Keratinocyte (primary cell): Measurements from ENCODE around the gene TRAM2. TPM values are rescaled to one million over a fixed set of nuclear protein-coding genes. Genes with fewer than 3 reads are reported as not detected.

Experiments used
- DNase-seq: peaks from one replicate; pipeline ENCODE4 v3.0.0-alpha.2; 2011; ENCODE audit warnings: low read depth, missing footprints, low spot score
- FAIRE-seq: peaks from 2 replicates; lab custom pipeline; 2011; peaks lifted over from hg19 to GRCh38; lab: Jason Lieb, UNC
- H2AFZ ChIP-seq: 2 replicates; pipeline ENCODE4 v1.6.0; 2012; ENCODE audit warnings: low read length, control low read depth, inconsistent platforms; ENCODE audit not compliant: control insufficient read depth
- H3K27ac ChIP-seq: 2 replicates; pipeline ENCODE4 v1.5.1; 2011; ENCODE audit warnings: low read length; ENCODE audit not compliant: control insufficient read depth, insufficient read depth
- H3K27me3 ChIP-seq: 3 replicates; pipeline ENCODE4 v1.6.0; 2011; ENCODE audit warnings: low read length; ENCODE audit not compliant: control insufficient read depth, insufficient read depth; ENCODE audit errors: extremely low read depth
- H3K36me3 ChIP-seq, 2 experiments: 2 replicates in 1 of 2; 3 replicates in 1 of 2; pipeline ENCODE4 v1.5.1; 2011; ENCODE audit warnings: low read length in 2 of 2, mild to moderate bottlenecking in 1 of 2; ENCODE audit not compliant: control insufficient read depth in 2 of 2, insufficient read depth in 2 of 2; ENCODE audit errors: extremely low read depth in 1 of 2
- H3K4me1 ChIP-seq: 3 replicates; pipeline ENCODE4 v1.5.1; 2011; ENCODE audit warnings: low read length; ENCODE audit not compliant: control insufficient read depth, insufficient read depth; ENCODE audit errors: extremely low read depth
- H3K4me2 ChIP-seq: 3 replicates; pipeline ENCODE4 v1.6.0; 2011; ENCODE audit warnings: low read depth, low read length; ENCODE audit not compliant: control insufficient read depth, insufficient read depth; ENCODE audit errors: extremely low read depth
- H3K4me3 ChIP-seq, 3 experiments: fragments of 200-600 bp in 1 of 3; sonication (generic) in 1 of 3; 2 replicates in 2 of 3; 3 replicates in 1 of 3; pipeline ENCODE4 v1.5.1; 2011 to 2016; ENCODE audit warnings: low read length in 3 of 3, mild to moderate bottlenecking in 3 of 3, control low read depth in 2 of 3, inconsistent platforms in 1 of 3, low read depth in 1 of 3, mixed read lengths in 1 of 3, mixed run types in 1 of 3, moderate library complexity in 1 of 3; ENCODE audit not compliant: control insufficient read depth in 2 of 3, insufficient read depth in 2 of 3; ENCODE audit errors: extremely low read depth in 1 of 3
- H3K79me2 ChIP-seq: 2 replicates; pipeline ENCODE4 v1.6.0; 2012; ENCODE audit warnings: low read length; ENCODE audit not compliant: control insufficient read depth, insufficient read depth
- H3K9ac ChIP-seq: 3 replicates; pipeline ENCODE4 v1.6.0; 2011; ENCODE audit warnings: low read length; ENCODE audit not compliant: control insufficient read depth, insufficient read depth; ENCODE audit errors: extremely low read depth
- H3K9me1 ChIP-seq: 3 replicates; pipeline ENCODE4 v1.6.0; 2011; ENCODE audit warnings: low read length; ENCODE audit not compliant: control insufficient read depth, insufficient read depth; ENCODE audit errors: extremely low read depth
- H3K9me3 ChIP-seq: 2 replicates; pipeline ENCODE4 v1.5.1; 2012; ENCODE audit warnings: low read depth, low read length; ENCODE audit not compliant: control insufficient read depth
- H4K20me1 ChIP-seq: 3 replicates; pipeline ENCODE4 v1.6.0; 2011; ENCODE audit warnings: low read length; ENCODE audit not compliant: control insufficient read depth, insufficient read depth; ENCODE audit errors: extremely low read depth
- EZH2 ChIP-seq: IDR thresholded peaks from one replicate; pipeline ENCODE4 v1.6.1; 2012; ENCODE audit warnings: inconsistent platforms, mild to moderate bottlenecking, low read length, moderate library complexity
- dilution Hi-C: fragments of 300-500 bp; cut with MboI; formaldehyde crosslinking; loops from one replicate; pipeline ENCODE4 v1.7.0; 2020; ENCODE audit warnings: low sequenced_read_pairs; ENCODE audit not compliant: extremely low pct_ligation_motif_present
- polyA plus RNA-seq, 5 experiments: library from polyadenylated mRNA; depleted of rRNA in 3 of 5; stranded (reverse) in 3 of 5; stranded (forward) in 1 of 5; unstranded in 1 of 5; fragments of >200 nt; gene quantifications; 1 replicate in 1 of 5; 2 replicates in 3 of 5; 3 replicates in 1 of 5; pipeline versions ENCODE4 v1.2.1 to v1.2.3, GENCODE V29; 2011 to 2012; ENCODE audit warnings: missing spikeins in 2 of 5, low read depth in 1 of 5, low replicate concordance in 1 of 5
- TF ChIP-seq, protein P1 (sequence below), 3 experiments: IDR thresholded peaks in 1 of 3; conservative IDR thresholded peaks in 1 of 3; optimal IDR thresholded peaks in 1 of 3; 2 replicates in 2 of 3; 3 replicates in 1 of 3; pipeline versions ENCODE3 to v1.5.1; 2011; ENCODE audit warnings: low read length in 3 of 3, mild to moderate bottlenecking in 3 of 3, moderate library complexity in 2 of 3, control low read depth in 1 of 3, inconsistent platforms in 1 of 3; ENCODE audit not compliant: insufficient read depth in 2 of 3; ENCODE audit errors: extremely low read depth in 1 of 3

The TRAM2 gene
- polyA plus RNA-seq, 1 donor (not counting 4 experiments of a cell fraction or from before 2014, with no cell fraction given) = 9.2 TPM

DNA sequence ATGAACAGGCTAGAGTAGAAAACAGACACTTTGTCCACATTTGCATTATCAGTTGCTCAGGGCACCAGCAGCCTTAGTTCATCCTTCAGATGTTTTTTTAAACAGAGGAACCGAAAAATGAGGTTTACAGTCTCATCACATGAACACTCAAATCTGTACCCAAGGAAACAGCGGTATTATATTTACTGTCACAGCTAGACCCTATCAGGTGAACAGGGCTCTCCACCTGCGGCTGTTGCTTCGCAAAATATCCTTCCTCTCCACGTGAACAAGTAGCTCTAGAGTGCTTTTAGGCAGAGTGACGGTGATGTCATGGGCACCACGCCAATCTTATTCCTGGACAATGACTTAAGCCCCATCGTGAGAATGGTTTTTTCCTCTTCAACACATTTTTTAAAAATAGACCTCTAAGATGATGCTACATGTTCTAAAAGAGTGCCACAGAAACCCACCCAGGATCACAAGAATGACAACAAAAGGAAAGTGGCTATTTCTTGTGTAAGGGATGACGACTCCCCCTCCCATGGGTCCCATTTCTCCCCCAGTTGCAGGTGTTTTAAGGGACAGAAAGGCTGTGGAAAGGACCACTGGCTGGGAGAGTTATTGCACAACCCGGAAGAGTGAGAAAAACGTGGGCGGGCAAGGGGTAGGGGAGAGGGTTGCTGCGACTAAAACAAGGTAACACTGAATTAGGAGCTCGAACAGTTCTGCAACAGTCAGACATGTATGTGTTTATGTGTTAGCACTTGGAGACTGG is 79.0 kb downstream of the TRAM2 start:
- H3K79me2 ChIP-seq = no peaks in the 10 kb centered on the region
- H3K9me3 ChIP-seq = no peaks in the 10 kb centered on the region
- H4K20me1 ChIP-seq = no peaks in the 10 kb centered on the region
- no peak overlapping the region for H3K4me3 ChIP-seq
- FAIRE-seq (no peak), DNase-seq (no peak)
- no peak overlapping the region for H2AFZ ChIP-seq
- TF ChIP-seq, protein P1, sequence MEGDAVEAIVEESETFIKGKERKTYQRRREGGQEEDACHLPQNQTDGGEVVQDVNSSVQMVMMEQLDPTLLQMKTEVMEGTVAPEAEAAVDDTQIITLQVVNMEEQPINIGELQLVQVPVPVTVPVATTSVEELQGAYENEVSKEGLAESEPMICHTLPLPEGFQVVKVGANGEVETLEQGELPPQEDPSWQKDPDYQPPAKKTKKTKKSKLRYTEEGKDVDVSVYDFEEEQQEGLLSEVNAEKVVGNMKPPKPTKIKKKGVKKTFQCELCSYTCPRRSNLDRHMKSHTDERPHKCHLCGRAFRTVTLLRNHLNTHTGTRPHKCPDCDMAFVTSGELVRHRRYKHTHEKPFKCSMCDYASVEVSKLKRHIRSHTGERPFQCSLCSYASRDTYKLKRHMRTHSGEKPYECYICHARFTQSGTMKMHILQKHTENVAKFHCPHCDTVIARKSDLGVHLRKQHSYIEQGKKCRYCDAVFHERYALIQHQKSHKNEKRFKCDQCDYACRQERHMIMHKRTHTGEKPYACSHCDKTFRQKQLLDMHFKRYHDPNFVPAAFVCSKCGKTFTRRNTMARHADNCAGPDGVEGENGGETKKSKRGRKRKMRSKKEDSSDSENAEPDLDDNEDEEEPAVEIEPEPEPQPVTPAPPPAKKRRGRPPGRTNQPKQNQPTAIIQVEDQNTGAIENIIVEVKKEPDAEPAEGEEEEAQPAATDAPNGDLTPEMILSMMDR (optimal IDR thresholded peaks at IDR 0.05 in 1 of 3, IDR thresholded peaks at IDR 0.05 in 1 of 3, conservative IDR thresholded peaks at IDR 0.05 in 1 of 3; ENCODE audit: extremely low read depth in 1 of 3, insufficient read depth in 2 of 3, low read length in 3 of 3) = no peak
- no peak for TF ChIP-seq EZH2
- peaks cover 21% of the 10 kb centered on the region for H3K4me1 ChIP-seq
- no peak overlapping the region for H3K27ac ChIP-seq
- dilution Hi-C loops = no loop called here
- H3K9ac ChIP-seq = no peak overlapping the region
- H3K27me3 ChIP-seq = no peaks in the 10 kb centered on the region
- no peaks in the 10 kb centered on the region for H3K9me1 ChIP-seq
- H3K4me2 ChIP-seq = no peak overlapping the region
- peaks cover 0 to 8% of the 10 kb centered on the region in 2 experiments for H3K36me3 ChIP-seq

DNA sequence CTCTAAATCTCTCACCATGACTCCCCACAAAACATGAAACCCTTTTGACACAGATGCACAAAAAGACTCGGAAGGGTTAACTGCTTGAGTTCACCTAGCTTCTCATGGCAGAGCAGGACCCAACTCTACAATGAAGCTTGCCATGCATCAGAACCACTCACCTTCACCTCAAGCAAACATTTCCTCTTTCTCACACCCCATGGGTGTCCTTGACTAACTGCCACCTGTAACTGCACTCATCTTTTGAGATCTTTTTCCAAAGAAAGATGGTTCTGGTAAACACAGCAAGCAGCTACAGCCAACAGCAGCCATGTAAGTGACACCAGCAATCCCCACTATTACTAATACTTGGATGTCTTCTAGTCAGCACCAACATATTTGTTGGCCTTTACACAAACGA is 80.2 kb downstream of the TRAM2 start:
- Histone ChIP-seq H3K79me2 (no peaks in the 10 kb centered on the region), H3K36me3 (peaks cover 0 to 2% of the 10 kb centered on the region in 2 experiments), H3K9me1 (no peaks in the 10 kb centered on the region), H3K4me1 (peaks cover 17% of the 10 kb centered on the region), H3K9ac (no peak overlapping the region), H3K4me3 (no peak overlapping the region), H2AFZ (no peak overlapping the region), H4K20me1 (no peaks in the 10 kb centered on the region), H3K4me2 (no peak overlapping the region), H3K27ac (no peak overlapping the region), H3K27me3 (no peaks in the 10 kb centered on the region), H3K9me3 (no peaks in the 10 kb centered on the region)
- dilution Hi-C loops = no loop called here
- DNase-seq = no peak
- no peak for FAIRE-seq
- no peak for TF ChIP-seq EZH2
- TF ChIP-seq, protein P1 (optimal IDR thresholded peaks at IDR 0.05 in 1 of 3, IDR thresholded peaks at IDR 0.05 in 1 of 3, conservative IDR thresholded peaks at IDR 0.05 in 1 of 3; ENCODE audit: extremely low read depth in 1 of 3, insufficient read depth in 2 of 3, low read length in 3 of 3) = no peak
